Calu3 (cell line): ENCODE measurements around the gene SERPIND1. TPM values are rescaled to one million over a fixed set of nuclear protein-coding genes. Genes with fewer than 3 reads are reported as not detected.

Experiments
- BruUV-seq: library from RNA; stranded (reverse); fragments of 400-500 nt; replicated peaks from 2 replicates; lab custom pipeline; 2021; lab: Mats Ljungman, UMichigan
- CTCF ChIA-PET: fragments of 300-600 bp; sonication (Branson Sonifier 250); formaldehyde crosslinking; loops from one replicate; lab custom pipeline; 2022; ENCODE audit warnings: antibody characterized with exemption; lab: Charles Lee
- DNase-seq: peaks from one replicate; pipeline ENCODE4 v3.0.0; 2022
- H3K27ac Mint-ChIP-seq: one replicate; pipeline ENCODE4 v1.8.0; 2022; ENCODE audit warnings: mixed read lengths; ENCODE audit not compliant: unreplicated experiment
- H3K27me3 Mint-ChIP-seq: one replicate; pipeline ENCODE4 v1.8.0; 2022; ENCODE audit warnings: mixed read lengths; ENCODE audit not compliant: unreplicated experiment
- H3K36me3 Mint-ChIP-seq: one replicate; pipeline ENCODE4 v1.8.0; 2022; ENCODE audit warnings: mild to moderate bottlenecking, moderate library complexity, mixed read lengths; ENCODE audit not compliant: insufficient read depth, unreplicated experiment
- H3K4me1 Mint-ChIP-seq: one replicate; pipeline ENCODE4 v1.8.0; 2022; ENCODE audit warnings: mild to moderate bottlenecking, low read depth, mixed read lengths; ENCODE audit not compliant: unreplicated experiment
- H3K4me3 Mint-ChIP-seq: one replicate; pipeline ENCODE4 v1.8.0; 2022; ENCODE audit warnings: mild to moderate bottlenecking, low read depth, moderate library complexity, mixed read lengths; ENCODE audit not compliant: unreplicated experiment
- H3K9me3 Mint-ChIP-seq: one replicate; pipeline ENCODE4 v1.8.0; 2022; ENCODE audit warnings: low read depth, mixed read lengths; ENCODE audit not compliant: unreplicated experiment
- intact Hi-C: fragments of 100-400 bp; cut with micrococcal nuclease; formaldehyde crosslinking; loops from one replicate; pipeline ENCODE4 v1.10.0; 2022; ENCODE audit not compliant: unreplicated experiment
- total RNA-seq: library from RNA; stranded (reverse); gene quantifications from 2 replicates; pipeline ENCODE4 v1.2.3, GENCODE V29; 2022
- TF ChIP-seq, protein P1 (sequence below): fragments of 200-600 bp; IDR thresholded peaks from one replicate; pipeline ENCODE4 v1.8.0; 2022; ENCODE audit warnings: antibody characterized with exemption; ENCODE audit not compliant: unreplicated experiment

The SERPIND1 gene
- total RNA-seq, 1 experiment from 2014 or later: not detected

DNA sequence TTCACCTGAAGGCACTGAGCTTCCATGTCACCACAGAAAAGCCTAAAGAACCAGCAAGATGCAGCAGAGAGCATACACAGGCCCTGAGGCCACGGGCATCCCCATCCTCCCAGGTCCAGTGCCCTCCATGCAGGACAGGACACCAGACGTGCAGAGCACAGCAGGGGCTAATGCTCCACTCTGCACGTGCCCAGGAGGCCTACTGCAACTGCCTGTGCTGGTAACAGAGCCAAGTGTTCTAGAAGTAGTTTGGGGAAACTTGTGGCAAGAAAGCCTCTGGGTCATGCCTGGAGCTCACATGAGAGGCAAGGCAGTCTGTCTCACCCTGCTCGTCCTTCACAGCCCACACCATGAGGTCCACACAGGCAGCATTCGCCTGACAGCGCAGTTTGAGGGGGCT is 30.7 kb downstream of the SERPIND1 start:
- CTCF ChIA-PET: interaction anchor here (0.6 to 1.5 kb wide), 6 partner anchors 76 to 386 kb away, joined by 3 to 14 read pairs (median 4); no protein-coding TSS in a partner anchor
- H3K36me3 Mint-ChIP-seq: peaks cover 52% of the 10 kb centered on the region

DNA sequence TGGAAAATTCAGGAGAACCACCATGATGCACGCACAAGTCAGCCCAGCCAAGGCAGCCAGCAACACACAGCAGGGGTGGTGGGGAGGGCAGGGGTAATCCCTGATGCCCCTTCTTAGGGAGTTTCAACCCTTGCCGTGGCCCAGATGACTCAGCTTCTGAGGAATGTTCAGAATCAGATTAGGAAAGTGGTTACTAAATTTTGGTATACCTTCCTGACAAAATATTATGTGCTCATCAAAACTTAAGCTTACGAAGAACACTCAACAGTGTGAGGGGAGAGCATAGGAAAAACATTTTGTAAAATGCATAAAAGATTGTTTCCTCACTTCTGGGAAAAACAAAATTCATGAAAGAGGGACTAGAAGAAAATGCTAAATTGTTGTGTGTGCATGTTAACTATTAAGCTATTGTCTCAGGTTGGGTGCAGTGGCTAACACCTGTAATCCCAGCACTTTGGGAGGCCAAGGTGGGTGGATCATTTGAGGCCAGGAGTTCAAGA is 32.1 kb downstream of the SERPIND1 start:
- CTCF ChIA-PET: no interaction called here
- no peaks in the 10 kb centered on the region for H3K9me3 Mint-ChIP-seq
- H3K27me3 Mint-ChIP-seq: no peaks in the 10 kb centered on the region
- peaks cover 49% of the 10 kb centered on the region for H3K36me3 Mint-ChIP-seq
- no TSS peak for BruUV-seq
- no peak overlapping the region for H3K4me3 Mint-ChIP-seq
- no peak overlapping the region for H3K27ac Mint-ChIP-seq
- intact Hi-C loops: no loop called here
- no peaks in the 10 kb centered on the region for H3K4me1 Mint-ChIP-seq
- no peak for DNase-seq
- TF ChIP-seq, protein P1, sequence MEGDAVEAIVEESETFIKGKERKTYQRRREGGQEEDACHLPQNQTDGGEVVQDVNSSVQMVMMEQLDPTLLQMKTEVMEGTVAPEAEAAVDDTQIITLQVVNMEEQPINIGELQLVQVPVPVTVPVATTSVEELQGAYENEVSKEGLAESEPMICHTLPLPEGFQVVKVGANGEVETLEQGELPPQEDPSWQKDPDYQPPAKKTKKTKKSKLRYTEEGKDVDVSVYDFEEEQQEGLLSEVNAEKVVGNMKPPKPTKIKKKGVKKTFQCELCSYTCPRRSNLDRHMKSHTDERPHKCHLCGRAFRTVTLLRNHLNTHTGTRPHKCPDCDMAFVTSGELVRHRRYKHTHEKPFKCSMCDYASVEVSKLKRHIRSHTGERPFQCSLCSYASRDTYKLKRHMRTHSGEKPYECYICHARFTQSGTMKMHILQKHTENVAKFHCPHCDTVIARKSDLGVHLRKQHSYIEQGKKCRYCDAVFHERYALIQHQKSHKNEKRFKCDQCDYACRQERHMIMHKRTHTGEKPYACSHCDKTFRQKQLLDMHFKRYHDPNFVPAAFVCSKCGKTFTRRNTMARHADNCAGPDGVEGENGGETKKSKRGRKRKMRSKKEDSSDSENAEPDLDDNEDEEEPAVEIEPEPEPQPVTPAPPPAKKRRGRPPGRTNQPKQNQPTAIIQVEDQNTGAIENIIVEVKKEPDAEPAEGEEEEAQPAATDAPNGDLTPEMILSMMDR: no peak

More for the DNA sequence above, 30.7 kb downstream of the SERPIND1 start:
- H3K27me3 Mint-ChIP-seq: no peaks in the 10 kb centered on the region
- BruUV-seq: no TSS peak
- no peaks in the 10 kb centered on the region for H3K9me3 Mint-ChIP-seq
- H3K4me3 Mint-ChIP-seq: no peak overlapping the region
- H3K27ac Mint-ChIP-seq: no peak overlapping the region
- TF ChIP-seq, protein P1: no peak
- intact Hi-C loops: no loop called here
- H3K4me1 Mint-ChIP-seq: peaks cover 5% of the 10 kb centered on the region
- DNase-seq: no peak

DNA sequence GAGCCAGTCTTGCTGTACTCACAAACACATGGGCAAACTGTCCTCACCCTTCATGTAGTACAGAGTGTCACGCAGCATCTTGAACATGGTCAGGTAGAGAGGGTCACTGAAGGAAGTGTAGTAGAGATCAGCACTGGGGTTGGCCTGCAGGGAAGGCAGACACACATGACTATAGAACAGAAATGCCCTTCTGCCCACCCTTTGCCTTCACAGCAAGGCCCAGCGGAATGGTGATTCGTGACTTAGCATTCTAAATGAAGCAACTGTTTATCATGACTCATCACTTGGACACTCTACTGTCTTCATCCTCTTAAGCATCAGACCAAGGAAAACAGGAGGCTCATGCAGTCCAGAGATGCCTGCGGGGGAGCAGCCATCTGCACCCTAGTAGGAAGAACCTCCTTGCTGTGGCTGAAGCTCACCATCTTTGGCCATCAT is 33.4 kb downstream of the SERPIND1 start:
- Mint-ChIP-seq H3K9me3 (no peaks in the 10 kb centered on the region), H3K36me3 (peaks cover 44% of the 10 kb centered on the region), H3K4me3 (no peak overlapping the region), H3K27ac (no peak overlapping the region), H3K27me3 (no peaks in the 10 kb centered on the region), H3K4me1 (no peaks in the 10 kb centered on the region)
- CTCF ChIA-PET: interaction anchor here (0.7 kb wide), 1 partner anchor 250 kb away, joined by 3 read pairs; no protein-coding TSS in a partner anchor
- TF ChIP-seq, protein P1: no peak
- BruUV-seq: no TSS peak
- intact Hi-C loops: no loop called here
- DNase-seq: no peak

DNA sequence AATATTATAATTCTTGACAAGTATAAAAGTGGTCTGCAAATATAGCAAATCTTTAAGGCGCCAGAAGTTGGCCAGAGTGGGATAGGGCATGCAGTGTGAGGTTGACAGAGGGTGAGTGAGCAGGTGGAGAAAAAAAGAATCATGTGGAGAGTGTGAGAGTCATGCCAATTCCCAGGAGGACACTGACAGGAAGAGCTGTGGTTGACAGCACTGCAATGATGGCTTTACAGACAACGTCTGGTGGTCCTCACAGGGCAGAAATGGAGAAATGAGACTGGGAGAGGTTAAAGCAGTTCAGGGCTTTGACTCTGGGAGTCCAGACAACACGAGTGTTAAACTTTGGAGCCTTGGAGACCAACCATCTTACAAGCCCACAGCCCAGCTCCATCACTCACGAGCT is 34.9 kb downstream of the SERPIND1 start:
- DNase-seq: no peak
- intact Hi-C loops: no loop called here
- TF ChIP-seq, protein P1: no peak
- Mint-ChIP-seq H3K9me3 (no peaks in the 10 kb centered on the region), H3K4me1 (no peaks in the 10 kb centered on the region), H3K4me3 (no peak overlapping the region), H3K36me3 (peaks cover 51% of the 10 kb centered on the region), H3K27ac (no peak overlapping the region), H3K27me3 (no peaks in the 10 kb centered on the region)
- CTCF ChIA-PET: interaction anchor here (0.7 kb wide), 1 partner anchor 300 kb away, joined by 3 read pairs; no protein-coding TSS in a partner anchor
- no TSS peak for BruUV-seq
